HG03378 (cell line): ENCODE results near the gene ZNF716.
"Not testable (repeated sequence)": the region's sequence is repeated elsewhere in the genome, so short reads cannot be mapped to it uniquely, and the experiment has no call there.

Experiments used
- ATAC-seq: cut with Tn5 transposase; IDR thresholded peaks from one replicate; pipeline ENCODE4 v1.9.1; 2021; ENCODE audit warnings: mild to moderate bottlenecking, moderate library complexity; ENCODE audit not compliant: unreplicated experiment

Gene ZNF716

DNA sequence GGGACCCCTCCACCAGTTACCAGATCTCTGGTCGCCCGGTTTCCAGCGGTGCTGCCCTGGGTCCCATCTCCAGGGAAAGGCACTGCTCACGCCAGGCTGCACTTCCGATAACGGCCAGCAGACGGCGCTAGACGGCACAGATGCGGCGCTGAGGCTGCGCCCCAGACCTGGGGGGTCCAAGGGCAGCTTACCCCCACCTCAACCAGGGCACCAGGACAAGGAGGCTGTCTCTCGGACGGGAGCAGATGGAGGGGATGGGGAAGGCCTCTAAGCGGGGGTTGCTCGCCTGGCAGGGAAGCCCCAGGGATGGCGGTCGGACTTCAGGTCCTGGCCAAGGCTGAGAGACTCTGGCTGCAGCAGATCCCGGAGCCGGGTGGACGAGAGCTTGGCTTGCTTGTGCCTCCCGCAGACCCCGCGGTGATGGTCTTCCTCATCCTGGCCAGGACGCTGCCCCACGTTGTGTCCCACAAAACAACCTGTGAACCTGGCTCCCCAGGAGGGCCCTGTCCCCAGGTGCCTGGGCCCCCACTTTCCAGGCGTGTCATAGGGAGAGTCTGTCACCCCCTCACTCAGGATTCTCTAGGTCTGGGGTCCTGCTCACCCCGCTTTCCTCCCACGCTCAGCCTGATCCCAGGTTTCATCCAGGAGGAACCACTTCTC, 23.9 kb upstream of the ZNF716 start:
- no peak for ATAC-seq

DNA sequence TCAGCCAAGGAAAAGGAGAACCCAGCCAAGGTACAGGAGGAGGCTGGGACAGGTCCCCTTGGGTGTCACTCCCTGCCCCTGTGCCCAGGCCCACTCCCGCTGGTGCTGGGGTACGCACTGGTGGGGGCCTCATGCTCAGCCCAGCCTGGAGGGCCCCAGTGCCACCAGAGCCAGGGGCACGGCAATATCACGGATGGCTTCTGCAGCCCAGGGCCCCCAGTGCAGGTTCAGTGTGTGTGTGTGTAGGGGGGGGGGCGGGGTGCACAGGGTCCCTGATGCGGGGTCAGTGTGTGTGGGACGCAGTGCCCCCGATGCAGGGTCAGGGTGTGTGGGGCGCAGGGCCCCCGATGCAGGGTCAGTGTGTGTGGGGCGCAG, 23.4 kb upstream of the ZNF716 start:
- no peak for ATAC-seq

DNA sequence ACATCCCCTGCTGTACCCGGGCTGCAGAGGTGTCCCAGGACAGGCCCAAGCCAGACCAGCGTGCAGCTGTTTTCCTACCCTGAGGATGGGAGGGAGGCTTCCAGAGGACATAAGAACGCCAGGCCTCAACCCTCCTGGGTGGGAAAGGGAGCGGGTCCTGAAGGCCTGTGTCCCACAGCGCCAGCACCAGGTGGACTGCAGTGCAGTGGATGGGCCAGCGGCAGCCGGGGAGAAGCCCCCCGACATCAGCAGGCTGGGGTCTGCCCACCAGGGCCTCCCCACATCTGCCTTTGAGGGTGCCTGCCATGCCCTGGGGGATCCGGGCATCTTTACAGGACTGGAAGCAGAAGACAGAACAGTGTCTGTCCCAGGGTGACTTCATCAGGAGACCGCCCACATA, 22.8 kb upstream of the ZNF716 start:
- no peak for ATAC-seq

DNA sequence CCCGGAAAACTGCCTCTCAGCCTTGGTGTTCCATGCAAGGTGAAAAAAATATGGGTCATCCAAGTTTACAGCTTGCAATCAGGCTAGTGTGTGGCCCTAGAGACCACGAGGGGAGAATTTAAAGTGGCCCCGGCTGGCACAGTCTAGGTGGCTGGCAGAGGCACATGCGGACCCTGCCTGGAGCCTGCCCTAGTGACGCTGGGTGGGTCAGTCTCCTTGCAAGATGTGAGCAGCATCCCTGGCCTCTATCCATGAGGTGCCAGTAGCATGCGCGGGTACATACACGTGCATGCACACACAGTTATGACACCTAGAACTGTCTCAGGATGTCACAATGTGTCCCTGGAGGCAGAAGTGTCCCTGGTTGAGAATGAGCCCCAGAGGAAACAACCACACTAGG, 22.4 kb upstream of the ZNF716 start:
- no peak for ATAC-seq

DNA sequence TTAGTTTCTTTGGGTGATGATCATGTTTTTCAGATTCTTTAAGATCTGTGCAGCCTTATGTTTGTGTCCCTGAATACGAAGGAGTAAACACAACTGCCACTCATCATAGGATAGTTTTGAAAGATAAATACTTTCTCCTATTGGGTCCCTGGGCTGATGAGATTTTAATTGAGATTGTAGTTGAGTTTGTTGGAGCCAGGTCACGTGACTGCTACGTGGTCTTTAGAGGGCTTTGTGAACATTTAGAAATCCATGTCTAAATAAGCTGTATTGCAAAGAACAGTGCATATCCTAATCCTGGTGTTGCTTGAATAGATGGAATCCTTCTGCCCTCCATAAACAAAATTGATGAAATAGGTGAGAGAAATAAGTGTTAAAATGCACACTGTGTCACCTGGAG, 17.4 kb upstream of the ZNF716 start:
- no peak for ATAC-seq

DNA sequence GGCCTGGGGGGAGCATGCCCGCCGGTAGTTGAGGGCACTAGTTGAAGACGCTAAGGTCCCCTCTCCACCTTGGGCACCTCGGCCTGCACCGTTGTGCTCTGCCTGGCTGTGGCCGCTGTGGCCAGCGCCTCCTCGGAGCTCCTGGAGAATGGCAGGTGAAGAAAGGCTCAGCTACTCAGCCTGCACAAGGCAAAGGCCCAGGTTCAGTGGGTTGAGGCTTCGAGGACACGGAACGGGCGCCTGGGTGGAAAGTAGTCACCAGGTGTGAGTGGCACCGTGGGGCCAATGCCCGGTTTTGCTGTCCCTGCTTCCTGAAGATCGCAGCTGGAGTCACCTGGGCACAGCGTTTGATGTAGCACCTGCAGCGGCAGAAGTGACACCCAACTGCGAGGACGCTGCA, 12.4 kb upstream of the ZNF716 start:
- ATAC-seq, result no peak

GRCh38 chr7:57438244-57438643, 11.7 kb upstream of the ZNF716 start:
- ATAC-seq, result no peak

- ATAC-seq, result no peak
Measured at GRCh38 chr7:57443567-57443966, 6.4 kb upstream of the ZNF716 start.

- ATAC-seq, result not testable (repeated sequence)
Measured at GRCh38 chr7:57469186-57469828, 19.3 kb downstream of the ZNF716 start.

DNA sequence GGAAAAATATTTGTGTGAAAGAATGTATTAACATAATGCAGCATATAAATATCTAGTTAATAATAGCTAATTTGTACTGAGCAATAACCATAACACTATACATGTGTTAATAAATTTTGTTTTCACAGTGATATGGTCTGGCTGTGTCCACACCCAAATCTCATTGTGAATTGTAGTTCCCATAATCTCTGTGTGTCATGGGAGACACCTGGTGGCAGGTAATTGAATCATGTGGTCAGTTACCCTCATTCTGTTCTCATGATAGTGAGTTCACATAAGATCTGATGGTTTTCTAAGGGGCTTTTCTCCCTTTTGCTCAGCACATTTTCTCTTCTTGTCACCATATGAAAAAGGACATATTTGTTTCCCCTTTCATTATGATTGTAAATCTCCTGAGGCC, 30.3 kb downstream of the ZNF716 start:
- ATAC-seq, result not testable (repeated sequence)

- not testable (repeated sequence) for ATAC-seq
Measured at GRCh38 chr7:57485022-57485421, 35.0 kb downstream of the ZNF716 start.

- no peak for ATAC-seq
Measured at GRCh38 chr7:57487957-57488356, 38.0 kb downstream of the ZNF716 start.

- not testable (repeated sequence) for ATAC-seq
Measured at GRCh38 chr7:57495111-57495510, 45.1 kb downstream of the ZNF716 start.

DNA sequence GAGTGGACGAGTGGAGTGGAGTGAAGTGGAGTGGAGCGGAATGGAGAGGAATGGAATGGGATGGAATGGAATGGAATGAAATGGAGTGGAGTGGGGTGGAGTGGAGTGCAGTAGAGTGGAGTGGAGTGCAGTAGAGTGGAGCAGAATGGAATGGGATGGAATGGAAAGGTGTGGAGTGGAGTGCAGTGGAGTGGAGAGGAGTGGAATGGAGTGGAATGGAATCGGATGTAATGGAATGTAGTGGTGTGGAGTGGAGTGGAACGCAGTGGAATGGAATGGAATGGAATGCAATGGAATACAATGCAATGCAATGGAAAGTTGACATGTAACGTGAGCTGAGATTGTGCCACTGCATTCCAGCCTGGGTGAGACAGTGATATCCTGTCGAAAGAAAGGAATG, 46.4 kb downstream of the ZNF716 start:
- no peak for ATAC-seq

GRCh38 chr7:57505176-57505575, 55.2 kb downstream of the ZNF716 start:
- ATAC-seq, result no peak
